ENCODE measurements around the gene CCDC122. TPM values are rescaled to one million over a fixed set of nuclear protein-coding genes. Genes with fewer than 3 reads are reported as not detected.
A peak's percentile ranks its signal among the peaks of the same experiment; 100 is the strongest.
"Not testable (repeated sequence)": the region's sequence is repeated elsewhere in the genome, so short reads cannot be mapped to it uniquely, and the experiment has no call there.

CCDC122 gene
- total RNA-seq, 1 donor from 2014 or later, result 12.4 TPM

GRCh38 chr13:43830497-43830881 is 49.1 kb downstream of the CCDC122 start:
- DNase-seq (ENCODE audit: extremely low spot score, unreplicated experiment), result no peak
- no peak overlapping the region for H3K4me3 Mint-ChIP-seq (ENCODE audit: unreplicated experiment)
- H3K36me3 Mint-ChIP-seq (ENCODE audit: unreplicated experiment), result no peaks in the 10 kb centered on the region
- no peaks in the 10 kb centered on the region for H3K9me3 Mint-ChIP-seq (ENCODE audit: unreplicated experiment)
- peaks cover 2% of the 10 kb centered on the region for H3K4me1 Mint-ChIP-seq (ENCODE audit: unreplicated experiment)
- no peak overlapping the region for H3K27ac Mint-ChIP-seq (ENCODE audit: unreplicated experiment)
- TF ChIP-seq, protein P1, sequence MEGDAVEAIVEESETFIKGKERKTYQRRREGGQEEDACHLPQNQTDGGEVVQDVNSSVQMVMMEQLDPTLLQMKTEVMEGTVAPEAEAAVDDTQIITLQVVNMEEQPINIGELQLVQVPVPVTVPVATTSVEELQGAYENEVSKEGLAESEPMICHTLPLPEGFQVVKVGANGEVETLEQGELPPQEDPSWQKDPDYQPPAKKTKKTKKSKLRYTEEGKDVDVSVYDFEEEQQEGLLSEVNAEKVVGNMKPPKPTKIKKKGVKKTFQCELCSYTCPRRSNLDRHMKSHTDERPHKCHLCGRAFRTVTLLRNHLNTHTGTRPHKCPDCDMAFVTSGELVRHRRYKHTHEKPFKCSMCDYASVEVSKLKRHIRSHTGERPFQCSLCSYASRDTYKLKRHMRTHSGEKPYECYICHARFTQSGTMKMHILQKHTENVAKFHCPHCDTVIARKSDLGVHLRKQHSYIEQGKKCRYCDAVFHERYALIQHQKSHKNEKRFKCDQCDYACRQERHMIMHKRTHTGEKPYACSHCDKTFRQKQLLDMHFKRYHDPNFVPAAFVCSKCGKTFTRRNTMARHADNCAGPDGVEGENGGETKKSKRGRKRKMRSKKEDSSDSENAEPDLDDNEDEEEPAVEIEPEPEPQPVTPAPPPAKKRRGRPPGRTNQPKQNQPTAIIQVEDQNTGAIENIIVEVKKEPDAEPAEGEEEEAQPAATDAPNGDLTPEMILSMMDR (IDR thresholded peaks at IDR 0.05), result no peak
- H3K27me3 Mint-ChIP-seq (ENCODE audit: unreplicated experiment), result no peaks in the 10 kb centered on the region

DNA sequence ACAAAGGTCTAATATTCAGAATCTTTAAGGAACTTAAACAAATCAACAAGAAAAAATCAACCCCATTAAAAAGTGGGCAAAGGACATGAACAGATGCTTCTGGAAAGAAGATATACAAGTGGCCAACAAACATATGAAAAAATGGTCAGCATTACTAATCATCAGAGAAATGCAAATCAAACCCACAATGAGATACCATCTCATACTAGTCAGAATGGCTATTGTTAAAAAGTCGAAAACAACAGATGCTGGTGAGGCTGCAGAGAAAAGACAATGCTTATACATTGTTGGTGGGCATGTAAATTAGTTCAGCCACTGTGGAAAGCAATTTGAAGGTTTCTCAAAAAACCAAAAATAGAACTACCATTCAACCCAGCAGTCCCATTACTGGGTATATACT is 54.9 kb downstream of the CCDC122 start:
- not testable (repeated sequence) for DNase-seq (ENCODE audit: extremely low spot score, unreplicated experiment); H3K9me3 Mint-ChIP-seq (ENCODE audit: unreplicated experiment); H3K4me3 Mint-ChIP-seq (ENCODE audit: unreplicated experiment); H3K27ac Mint-ChIP-seq (ENCODE audit: unreplicated experiment); H3K4me1 Mint-ChIP-seq (ENCODE audit: unreplicated experiment); H3K36me3 Mint-ChIP-seq (ENCODE audit: unreplicated experiment); H3K27me3 Mint-ChIP-seq (ENCODE audit: unreplicated experiment)

GRCh38 chr13:43822969-43823368 is 56.6 kb downstream of the CCDC122 start:
- H3K4me3 Mint-ChIP-seq (ENCODE audit: unreplicated experiment), result no peak overlapping the region
- no peaks in the 10 kb centered on the region for H3K27me3 Mint-ChIP-seq (ENCODE audit: unreplicated experiment)

GRCh38 chr13:43816401-43816889 is 63.1 kb downstream of the CCDC122 start:
- Mint-ChIP-seq H3K4me1 (ENCODE audit: unreplicated experiment) (peaks cover 22% of the 10 kb centered on the region), H3K27me3 (ENCODE audit: unreplicated experiment) (no peaks in the 10 kb centered on the region), H3K36me3 (ENCODE audit: unreplicated experiment) (peaks cover 5% of the 10 kb centered on the region), H3K9me3 (ENCODE audit: unreplicated experiment) (peaks cover 5% of the 10 kb centered on the region), H3K4me3 (ENCODE audit: unreplicated experiment) (no peak overlapping the region), H3K27ac (ENCODE audit: unreplicated experiment) (no peak overlapping the region)
- TF ChIP-seq, protein P1 (IDR thresholded peaks at IDR 0.05), result no peak
- no peak for DNase-seq (ENCODE audit: extremely low spot score, unreplicated experiment)

More at GRCh38 chr13:43822969-43823368, 56.6 kb downstream of the CCDC122 start:
- TF ChIP-seq, protein P1 (IDR thresholded peaks at IDR 0.05), result no peak
- H3K4me1 Mint-ChIP-seq (ENCODE audit: unreplicated experiment), result no peaks in the 10 kb centered on the region
- peaks cover 10% of the 10 kb centered on the region for H3K9me3 Mint-ChIP-seq (ENCODE audit: unreplicated experiment)
- H3K36me3 Mint-ChIP-seq (ENCODE audit: unreplicated experiment), result peaks cover 8% of the 10 kb centered on the region
- DNase-seq (ENCODE audit: extremely low spot score, unreplicated experiment), result no peak
- no peak overlapping the region for H3K27ac Mint-ChIP-seq (ENCODE audit: unreplicated experiment)

- peak overlapping the region; percentile 90 for H3K27ac Mint-ChIP-seq (ENCODE audit: unreplicated experiment)
- H3K27me3 Mint-ChIP-seq (ENCODE audit: unreplicated experiment), result no peaks in the 10 kb centered on the region
- peaks cover 4% of the 10 kb centered on the region for H3K9me3 Mint-ChIP-seq (ENCODE audit: unreplicated experiment)
- H3K36me3 Mint-ChIP-seq (ENCODE audit: unreplicated experiment), result peaks cover 2% of the 10 kb centered on the region
- DNase-seq (ENCODE audit: extremely low spot score, unreplicated experiment), result no peak
- TF ChIP-seq, protein P1 (IDR thresholded peaks at IDR 0.05), result no peak
- H3K4me3 Mint-ChIP-seq (ENCODE audit: unreplicated experiment), result peak overlapping the region; percentile 15
- H3K4me1 Mint-ChIP-seq (ENCODE audit: unreplicated experiment), result peaks cover 22% of the 10 kb centered on the region
Observed at GRCh38 chr13:43815204-43815603, 64.3 kb downstream of the CCDC122 start.

DNA sequence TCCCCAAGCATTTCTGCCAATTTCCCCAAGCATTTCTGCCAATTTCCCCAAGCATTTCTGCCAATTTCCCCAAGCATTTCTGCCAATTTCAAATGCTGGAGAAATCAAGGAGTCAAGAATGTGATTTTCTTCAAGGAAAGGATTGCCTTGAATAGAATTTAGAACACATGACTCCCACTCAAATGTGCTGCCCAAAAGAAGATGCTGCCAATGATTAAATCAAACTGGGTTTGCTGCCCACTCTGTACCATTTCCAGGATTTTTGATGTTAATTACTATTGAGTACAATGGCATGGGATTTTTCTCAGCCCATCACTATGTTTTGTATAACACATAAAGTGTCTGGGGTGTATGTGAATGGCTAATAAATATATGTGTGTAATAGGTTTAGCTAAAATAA is 70.9 kb downstream of the CCDC122 start:
- DNase-seq (ENCODE audit: extremely low spot score, unreplicated experiment), result no peak
- no peak overlapping the region for H3K4me3 Mint-ChIP-seq (ENCODE audit: unreplicated experiment)
- TF ChIP-seq, protein P1 (IDR thresholded peaks at IDR 0.05), result no peak

More for the DNA sequence above, 70.9 kb downstream of the CCDC122 start:
- peaks cover 20% of the 10 kb centered on the region for H3K4me1 Mint-ChIP-seq (ENCODE audit: unreplicated experiment)
- no peaks in the 10 kb centered on the region for H3K9me3 Mint-ChIP-seq (ENCODE audit: unreplicated experiment)
- no peaks in the 10 kb centered on the region for H3K27me3 Mint-ChIP-seq (ENCODE audit: unreplicated experiment)
- H3K27ac Mint-ChIP-seq (ENCODE audit: unreplicated experiment), result no peak overlapping the region
- H3K36me3 Mint-ChIP-seq (ENCODE audit: unreplicated experiment), result no peaks in the 10 kb centered on the region

All from osteocyte (in vitro differentiated cells).